Mucosa of descending colon (tissue), 3 donors: ENCODE results near the gene MACF1. TPM values are rescaled to one million over a fixed set of nuclear protein-coding genes. Genes with fewer than 3 reads are reported as not detected.
"Not testable (repeated sequence)": the region's sequence is repeated elsewhere in the genome, so short reads cannot be mapped to it uniquely, and the experiment has no call there.

ENCODE experiments used
- ATAC-seq: fragments of 200-7000 bp; cut with Tn5 transposase; one replicate; pipeline ENCODE4 v1.9.1; 2020; ENCODE audit warnings: mild to moderate bottlenecking, moderate library complexity
- DNase-seq, 3 donors: peaks; one replicate each; pipeline ENCODE4 v3.0.0-alpha.2; 2020
- H3K36me3 ChIP-seq: fragments of 200-600 bp; one replicate; pipeline ENCODE4 v1.8.0; 2021; ENCODE audit warnings: low read depth, mild to moderate bottlenecking
- H3K4me1 ChIP-seq: fragments of 200-600 bp; one replicate; pipeline ENCODE4 v1.8.0; 2021; ENCODE audit warnings: low read depth, mild to moderate bottlenecking
- H3K4me3 ChIP-seq: fragments of 200-600 bp; one replicate; pipeline ENCODE4 v1.8.0; 2021; ENCODE audit warnings: mild to moderate bottlenecking
- H3K9me3 ChIP-seq: fragments of 200-600 bp; one replicate; pipeline ENCODE4 v1.8.0; 2021; ENCODE audit warnings: mild to moderate bottlenecking
- intact Hi-C, 2 donors: fragments of 100-400 bp; cut with DNase I in 1 of 2; cut with micrococcal nuclease in 1 of 2; formaldehyde crosslinking; loops; one replicate each; pipeline versions ENCODE4 v1.11.0 to v1.11.1; 2022; cut with DNase I, micrococcal nuclease
- total RNA-seq, 3 donors: library from RNA; stranded (reverse); fragmentation: NEBNext Ultra II Directional in 2 of 3; extraction: Animal tissue kit (Norgen Biotek cat#: 25700) in 2 of 3; gene quantifications; one replicate each; pipeline versions ENCODE4 v1.2.1 to v1.2.4, GENCODE V29; 2021 to 2023
- TF ChIP-seq, protein P1 (sequence below): fragments of 200-600 bp; IDR thresholded peaks from one replicate; pipeline ENCODE4 v1.8.0; 2022; ENCODE audit warnings: antibody characterized with exemption, mild to moderate bottlenecking
- donor health status: DM: no; HTN: no; CAD: no; lungs with moderate emphysema.
- donor health status: DM: no; HTN: no; CAD: no.
- donor health status: DM: no; HTN: yes; CAD: no.

MACF1 gene
- total RNA-seq, 3 donors from 2014 or later: 146 to 362 (median 156) TPM

DNA sequence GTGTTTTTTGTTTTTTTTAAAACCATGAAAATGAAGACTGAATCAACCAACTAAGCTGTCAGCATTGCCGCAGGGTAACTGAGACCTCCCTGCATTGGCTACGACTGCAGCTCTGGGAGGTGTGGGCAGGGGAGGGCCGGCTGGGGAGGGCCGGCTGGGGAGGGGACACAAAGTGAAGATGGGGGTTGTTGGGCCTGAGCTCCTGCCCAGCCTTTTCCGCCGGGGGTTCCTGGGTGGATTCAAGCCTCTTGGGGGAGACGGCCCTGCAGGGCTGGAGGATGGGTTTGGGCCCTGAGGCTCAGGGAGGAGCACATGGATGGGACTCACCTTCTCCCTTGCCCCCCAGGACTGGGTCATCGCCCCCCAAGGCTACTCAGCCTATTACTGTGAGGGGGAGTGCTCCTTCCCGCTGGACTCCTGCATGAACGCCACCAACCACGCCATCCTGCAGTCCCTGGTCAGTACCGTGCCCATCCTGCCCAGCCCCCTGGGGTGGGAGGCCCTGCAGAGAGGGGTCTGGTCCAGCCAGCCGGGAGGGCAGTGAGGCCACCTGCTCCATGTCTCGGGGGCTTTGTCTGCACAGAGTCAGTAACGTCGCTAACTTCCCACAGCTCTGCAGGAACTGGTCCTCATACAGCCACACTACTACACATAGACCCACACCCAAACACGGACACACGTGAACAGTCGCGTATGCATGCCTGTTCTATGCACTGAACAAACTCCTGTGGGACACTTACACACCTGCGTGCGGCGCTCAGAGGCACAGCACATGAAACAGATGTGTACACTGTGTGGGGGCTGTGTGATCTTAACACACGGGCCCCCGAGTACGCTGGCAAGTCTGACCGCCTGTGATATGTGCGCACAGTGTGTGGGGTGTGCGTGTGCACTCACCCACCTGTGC lies 318.4 kb downstream of the MACF1 start:
- DNase-seq (no peak), ATAC-seq (no peak)
- intact Hi-C loops: no loop called here
- no peak overlapping the region for H3K4me3 ChIP-seq
- H3K9me3 ChIP-seq: no peaks in the 10 kb centered on the region
- TF ChIP-seq, protein P1, sequence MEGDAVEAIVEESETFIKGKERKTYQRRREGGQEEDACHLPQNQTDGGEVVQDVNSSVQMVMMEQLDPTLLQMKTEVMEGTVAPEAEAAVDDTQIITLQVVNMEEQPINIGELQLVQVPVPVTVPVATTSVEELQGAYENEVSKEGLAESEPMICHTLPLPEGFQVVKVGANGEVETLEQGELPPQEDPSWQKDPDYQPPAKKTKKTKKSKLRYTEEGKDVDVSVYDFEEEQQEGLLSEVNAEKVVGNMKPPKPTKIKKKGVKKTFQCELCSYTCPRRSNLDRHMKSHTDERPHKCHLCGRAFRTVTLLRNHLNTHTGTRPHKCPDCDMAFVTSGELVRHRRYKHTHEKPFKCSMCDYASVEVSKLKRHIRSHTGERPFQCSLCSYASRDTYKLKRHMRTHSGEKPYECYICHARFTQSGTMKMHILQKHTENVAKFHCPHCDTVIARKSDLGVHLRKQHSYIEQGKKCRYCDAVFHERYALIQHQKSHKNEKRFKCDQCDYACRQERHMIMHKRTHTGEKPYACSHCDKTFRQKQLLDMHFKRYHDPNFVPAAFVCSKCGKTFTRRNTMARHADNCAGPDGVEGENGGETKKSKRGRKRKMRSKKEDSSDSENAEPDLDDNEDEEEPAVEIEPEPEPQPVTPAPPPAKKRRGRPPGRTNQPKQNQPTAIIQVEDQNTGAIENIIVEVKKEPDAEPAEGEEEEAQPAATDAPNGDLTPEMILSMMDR: no peak
- H3K4me1 ChIP-seq: peaks cover 27% of the 10 kb centered on the region
- H3K36me3 ChIP-seq: no peaks in the 10 kb centered on the region

DNA sequence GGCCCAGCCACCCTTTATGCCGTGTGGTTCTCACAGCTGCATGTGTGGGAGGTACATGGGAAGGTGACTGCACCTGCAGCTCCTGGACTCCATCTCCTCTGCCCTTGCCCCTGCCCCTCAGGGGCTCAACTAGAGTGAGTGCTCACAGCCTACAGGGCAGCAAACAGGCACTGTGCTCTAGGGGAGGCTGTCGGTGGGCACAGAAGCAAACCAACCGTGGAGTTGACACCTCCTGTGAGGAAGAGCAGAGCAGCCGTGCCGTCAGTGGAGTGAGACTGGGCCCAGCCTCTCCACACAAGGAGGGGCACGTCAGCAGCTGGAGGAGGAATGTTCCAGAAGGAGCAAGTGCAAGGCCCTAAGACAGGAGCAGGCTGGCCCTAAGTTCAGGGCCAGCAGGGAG lies 319.7 kb downstream of the MACF1 start:
- no peaks in the 10 kb centered on the region for H3K9me3 ChIP-seq
- peaks cover 28% of the 10 kb centered on the region for H3K4me1 ChIP-seq
- no peaks in the 10 kb centered on the region for H3K36me3 ChIP-seq
- intact Hi-C loops: no loop called here
- H3K4me3 ChIP-seq: no peak overlapping the region
- DNase-seq: no peak
- TF ChIP-seq, protein P1: no peak
- ATAC-seq: no peak

DNA sequence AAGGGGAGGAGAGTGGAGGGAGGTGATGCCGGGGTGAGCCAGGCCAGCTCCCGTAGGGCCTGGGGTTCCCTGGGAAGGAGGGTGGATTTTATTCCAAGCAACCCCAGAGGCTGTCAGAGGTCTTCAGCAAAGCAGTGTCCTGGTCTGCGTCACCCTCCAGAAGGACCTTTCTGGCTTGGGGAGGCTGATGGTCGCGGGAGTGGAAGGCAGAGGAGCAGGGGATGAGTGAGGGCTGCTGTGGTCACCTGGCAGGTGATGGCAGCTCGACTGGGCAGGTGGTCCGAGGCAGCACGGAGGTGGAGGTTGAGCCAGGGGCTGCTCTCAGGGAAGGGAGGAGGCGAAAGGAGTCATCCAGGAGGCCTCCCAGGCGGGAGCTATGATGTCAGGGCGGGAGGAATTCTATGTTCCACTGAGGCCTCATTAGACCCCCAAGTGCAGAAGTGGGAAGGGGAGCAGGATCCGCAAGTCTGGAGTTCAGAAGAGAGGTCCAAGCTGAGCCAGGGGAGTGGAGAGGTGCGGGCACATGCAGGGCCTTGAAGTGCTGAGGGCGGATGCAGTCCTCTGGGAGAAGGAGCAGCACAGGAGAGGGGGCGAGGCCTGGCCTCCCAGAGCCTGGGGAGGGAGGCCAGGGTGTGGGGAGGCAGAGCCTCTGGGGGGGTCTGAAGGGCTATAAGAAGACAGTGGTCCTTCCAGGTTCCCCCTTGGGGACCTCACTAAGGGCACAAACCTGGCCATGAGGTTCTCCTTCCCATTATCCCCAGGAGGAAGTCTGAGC lies 320.3 kb downstream of the MACF1 start:
- H3K9me3 ChIP-seq: no peaks in the 10 kb centered on the region
- no peak for ATAC-seq
- no peaks in the 10 kb centered on the region for H3K36me3 ChIP-seq
- peaks cover 28% of the 10 kb centered on the region for H3K4me1 ChIP-seq
- intact Hi-C loops: no loop called here
- TF ChIP-seq, protein P1: no peak
- no peak for DNase-seq
- H3K4me3 ChIP-seq: no peak overlapping the region

DNA sequence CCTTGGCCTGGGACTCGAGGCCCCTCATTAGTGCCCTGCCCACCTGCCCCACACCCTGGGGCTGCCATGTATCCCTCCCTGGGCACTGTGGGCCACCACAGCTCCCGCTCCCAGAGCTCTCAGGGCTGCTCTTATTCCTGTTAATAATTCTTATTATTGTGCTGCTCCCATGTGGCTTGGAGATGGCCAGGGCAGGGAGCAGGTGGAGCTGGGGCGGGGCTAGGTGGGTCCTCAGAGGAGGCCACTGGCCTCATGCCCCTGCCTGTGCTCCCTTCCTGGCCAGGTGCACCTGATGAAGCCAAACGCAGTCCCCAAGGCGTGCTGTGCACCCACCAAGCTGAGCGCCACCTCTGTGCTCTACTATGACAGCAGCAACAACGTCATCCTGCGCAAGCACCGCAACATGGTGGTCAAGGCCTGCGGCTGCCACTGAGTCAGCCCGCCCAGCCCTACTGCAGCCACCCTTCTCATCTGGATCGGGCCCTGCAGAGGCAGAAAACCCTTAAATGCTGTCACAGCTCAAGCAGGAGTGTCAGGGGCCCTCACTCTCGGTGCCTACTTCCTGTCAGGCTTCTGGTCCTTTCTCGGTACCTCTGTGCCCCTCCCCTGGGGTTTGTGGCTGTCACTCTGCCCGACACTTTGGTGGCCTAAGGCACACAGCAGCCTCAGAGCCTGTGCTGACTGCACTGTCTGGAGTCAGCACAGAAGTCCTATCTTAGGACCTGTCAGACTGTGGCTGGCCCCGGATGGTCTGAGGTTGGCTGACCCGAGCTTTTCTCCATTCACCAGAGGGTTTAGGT lies 321.1 kb downstream of the MACF1 start:
- H3K36me3 ChIP-seq: no peaks in the 10 kb centered on the region
- peaks cover 28% of the 10 kb centered on the region for H3K4me1 ChIP-seq
- H3K4me3 ChIP-seq: no peak overlapping the region
- intact Hi-C loops: no loop called here
- TF ChIP-seq, protein P1: no peak
- H3K9me3 ChIP-seq: no peaks in the 10 kb centered on the region
- DNase-seq (peak in 1 of 3 donors; percentile 47), ATAC-seq (peak; percentile 21)

DNA sequence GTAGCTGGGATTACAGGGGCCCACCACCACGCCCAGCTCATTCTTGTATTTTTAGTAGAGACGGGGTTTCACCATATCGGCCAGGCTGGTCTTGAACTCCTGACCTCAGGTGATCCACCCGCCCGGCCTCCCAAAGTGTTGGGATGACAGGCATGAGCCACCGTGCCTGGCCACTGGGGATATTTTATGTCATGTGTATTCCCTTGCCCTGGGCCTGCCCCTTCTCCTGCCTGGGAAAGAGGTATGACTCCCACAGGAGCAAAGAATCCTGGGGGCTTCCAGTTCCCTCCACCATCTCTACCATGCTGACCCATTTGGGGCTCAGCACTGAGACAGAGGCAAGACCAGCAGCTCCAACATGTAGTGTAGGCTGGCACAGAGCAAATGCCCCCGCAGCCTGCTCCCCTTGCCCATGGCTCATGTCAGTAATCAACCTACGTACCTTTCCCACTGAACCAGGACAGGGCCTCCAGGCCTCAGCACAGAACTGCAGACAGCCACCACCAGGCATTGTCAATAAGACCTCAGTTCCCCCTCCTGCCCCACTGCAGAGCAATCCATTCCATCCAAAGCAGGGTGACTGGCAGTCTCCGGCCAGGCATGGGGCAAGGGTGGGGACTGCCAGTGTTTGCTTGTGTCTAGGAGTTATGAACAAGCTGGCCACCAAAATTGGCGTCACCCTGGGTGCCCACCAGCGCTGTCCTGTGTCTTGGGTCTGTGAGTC lies 322.1 kb downstream of the MACF1 start:
- H3K36me3 ChIP-seq: no peaks in the 10 kb centered on the region
- intact Hi-C loops: no loop called here
- H3K9me3 ChIP-seq: no peaks in the 10 kb centered on the region
- no peak for DNase-seq
- peaks cover 28% of the 10 kb centered on the region for H3K4me1 ChIP-seq
- ATAC-seq: no peak
- TF ChIP-seq, protein P1: no peak
- no peak overlapping the region for H3K4me3 ChIP-seq

DNA sequence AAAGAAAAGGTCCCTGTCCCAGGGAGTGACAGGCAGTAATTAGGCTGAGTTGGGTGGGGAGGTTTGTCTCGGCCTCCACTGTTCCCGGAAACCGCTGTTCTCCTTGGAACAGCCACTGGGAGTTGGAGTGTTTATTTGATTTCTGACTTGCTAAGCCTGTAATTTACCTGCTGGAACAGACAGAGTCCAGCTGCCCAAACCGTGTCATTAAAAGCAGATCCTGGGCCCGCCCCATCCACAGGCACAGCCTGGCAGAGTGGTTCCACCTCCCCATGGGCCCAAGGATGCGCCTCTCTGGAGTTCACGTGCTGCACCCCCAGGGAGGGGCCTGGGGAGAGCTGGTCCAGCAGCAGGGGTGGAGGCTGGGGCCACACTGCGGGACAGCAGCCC lies 322.7 kb downstream of the MACF1 start:
- ATAC-seq: peak; percentile 93
- intact Hi-C loops, H3K9me3 ChIP-seq, H3K4me3 ChIP-seq, H3K36me3 ChIP-seq: not testable (repeated sequence)
- peaks cover 28% of the 10 kb centered on the region for H3K4me1 ChIP-seq
- DNase-seq: peak; percentile 80
